Prostate gland (tissue), 2 donors: ENCODE measurements around the gene RGL1. TPM values are rescaled to one million over a fixed set of nuclear protein-coding genes. Genes with fewer than 3 reads are reported as not detected.
"Not testable (repeated sequence)": the region's sequence is repeated elsewhere in the genome, so short reads cannot be mapped to it uniquely, and the experiment has no call there.

ENCODE experiments used
- DNase-seq: peaks from one replicate; pipeline ENCODE4 v3.0.0-alpha.2; 2019; ENCODE audit warnings: low spot score
- H3K27ac ChIP-seq, 2 donors: fragments of 200-600 bp; sonication (generic); 2 replicates each; pipeline ENCODE4 v1.5.1; 2017 to 2019
- H3K27me3 ChIP-seq: fragments of 200-600 bp; sonication (generic); replicated peaks from 2 replicates; pipeline ENCODE4 v1.5.1; 2019; ENCODE audit not compliant: insufficient read depth
- H3K36me3 ChIP-seq, 2 donors: fragments of 200-600 bp; sonication (generic); 1 replicate in 1 of 2; 2 replicates in 1 of 2; pipeline versions ENCODE4 v1.5.1 to v1.8.1; 2017 to 2019
- H3K4me1 ChIP-seq: fragments of 200-600 bp; sonication (generic); replicated peaks from 2 replicates; pipeline ENCODE4 v1.5.1; 2019
- H3K4me3 ChIP-seq, 2 donors: fragments of 200-600 bp; sonication (generic); 2 replicates each; pipeline ENCODE4 v1.5.1; 2017 to 2019
- H3K9me3 ChIP-seq: fragments of 200-600 bp; sonication (generic); 2 replicates; pipeline ENCODE4 v1.5.1; 2017
- POLR2A ChIP-seq: fragments of 450-650 bp; IDR thresholded peaks from one replicate; pipeline ENCODE4 v1.6.1; 2016; ENCODE audit warnings: antibody characterized with exemption, mild to moderate bottlenecking
- POLR2AphosphoS5 ChIP-seq: sonication (generic); formaldehyde crosslinking; IDR thresholded peaks from one replicate; pipeline ENCODE4 v1.6.1; 2017; ENCODE audit warnings: antibody characterized with exemption
- WGBS: methylation state at CpG from one replicate; pipeline ENCODE4 v1.1.5; 2018; 5-methylcytosine and 5-hydroxymethylcytosine counted together
- intact Hi-C: fragments of 100-400 bp; cut with DNase I; formaldehyde crosslinking; loops from one replicate; pipeline ENCODE4 v1.14.2; 2022
- total RNA-seq, 2 donors: library from RNA; depleted of rRNA; stranded (reverse); fragments of >200 nt; gene quantifications; one replicate each; pipeline ENCODE4 v1.1.0, GENCODE V29; 2016
- TF ChIP-seq, protein P1 (sequence below), 4 experiments: fragments of 200-600 bp in 2 of 4; fragments of 450-650 bp in 2 of 4; sonication (generic) in 2 of 4; IDR thresholded peaks; 1 replicate in 3 of 4; 2 replicates in 1 of 4; pipeline ENCODE4 v1.5.1; 2016 to 2019; ENCODE audit warnings: antibody characterized with exemption in 4 of 4, mild to moderate bottlenecking in 2 of 4, moderate library complexity in 2 of 4

Gene RGL1
- total RNA-seq, 2 donors from 2014 or later, result 11.1 to 49.6 TPM

DNA sequence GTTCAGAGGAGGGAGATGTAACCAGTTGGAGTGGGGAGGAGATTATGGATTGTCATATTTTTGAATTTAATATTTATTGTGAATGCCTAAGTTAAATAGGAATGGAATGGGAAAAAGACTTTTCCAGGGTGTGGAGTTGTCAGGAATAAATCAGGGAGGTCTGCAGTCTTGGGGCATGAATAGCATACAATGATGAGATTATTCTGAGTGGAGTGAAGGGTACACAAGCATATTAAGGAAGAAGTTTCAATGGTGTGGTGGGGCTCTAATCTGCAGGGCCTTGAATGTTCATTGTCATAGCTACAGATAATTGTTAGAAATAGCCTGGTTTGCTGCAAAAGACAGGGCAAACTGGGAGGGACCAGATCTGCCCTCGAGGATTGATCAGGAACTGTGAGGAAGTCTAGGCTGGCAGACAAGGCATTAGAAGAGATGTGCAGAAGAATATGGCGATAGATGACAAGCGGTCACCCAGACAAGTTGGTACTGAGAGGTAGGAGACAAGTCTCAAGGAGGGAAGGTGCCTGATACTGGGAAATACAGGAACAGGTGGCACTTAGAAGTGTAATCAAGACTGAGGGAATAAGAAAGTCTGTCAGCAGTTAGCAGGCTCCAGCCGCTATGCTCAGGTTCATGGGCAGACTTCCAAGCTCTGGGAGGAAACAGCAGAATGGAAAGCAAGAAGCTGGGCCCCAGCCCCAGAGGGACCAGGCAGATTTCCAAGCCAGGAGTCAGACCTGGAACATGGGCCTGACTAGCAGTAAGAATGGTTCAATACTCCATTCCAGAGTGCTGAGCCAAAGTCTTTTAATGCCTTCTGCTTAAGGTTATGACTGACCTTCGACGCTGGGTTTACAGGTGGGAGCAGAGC lies 20.9 kb upstream of the RGL1 start:
- Histone ChIP-seq H3K9me3 (no peaks in the 10 kb centered on the region), H3K4me3 (no peak overlapping the region), H3K4me1 (no peaks in the 10 kb centered on the region), H3K36me3 (no peaks in the 10 kb centered on the region), H3K27me3 (no peaks in the 10 kb centered on the region), H3K27ac (no peak overlapping the region)
- TF ChIP-seq, protein P1, sequence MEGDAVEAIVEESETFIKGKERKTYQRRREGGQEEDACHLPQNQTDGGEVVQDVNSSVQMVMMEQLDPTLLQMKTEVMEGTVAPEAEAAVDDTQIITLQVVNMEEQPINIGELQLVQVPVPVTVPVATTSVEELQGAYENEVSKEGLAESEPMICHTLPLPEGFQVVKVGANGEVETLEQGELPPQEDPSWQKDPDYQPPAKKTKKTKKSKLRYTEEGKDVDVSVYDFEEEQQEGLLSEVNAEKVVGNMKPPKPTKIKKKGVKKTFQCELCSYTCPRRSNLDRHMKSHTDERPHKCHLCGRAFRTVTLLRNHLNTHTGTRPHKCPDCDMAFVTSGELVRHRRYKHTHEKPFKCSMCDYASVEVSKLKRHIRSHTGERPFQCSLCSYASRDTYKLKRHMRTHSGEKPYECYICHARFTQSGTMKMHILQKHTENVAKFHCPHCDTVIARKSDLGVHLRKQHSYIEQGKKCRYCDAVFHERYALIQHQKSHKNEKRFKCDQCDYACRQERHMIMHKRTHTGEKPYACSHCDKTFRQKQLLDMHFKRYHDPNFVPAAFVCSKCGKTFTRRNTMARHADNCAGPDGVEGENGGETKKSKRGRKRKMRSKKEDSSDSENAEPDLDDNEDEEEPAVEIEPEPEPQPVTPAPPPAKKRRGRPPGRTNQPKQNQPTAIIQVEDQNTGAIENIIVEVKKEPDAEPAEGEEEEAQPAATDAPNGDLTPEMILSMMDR (IDR thresholded peaks at IDR 0.05), result no peak
- TF ChIP-seq POLR2AphosphoS5, result no peak
- TF ChIP-seq POLR2A, result no peak
- WGBS, result 53% methylated on average over 6 of the region's 6 CpGs
- peak; percentile 60 for DNase-seq
- intact Hi-C loops, result no loop called here

DNA sequence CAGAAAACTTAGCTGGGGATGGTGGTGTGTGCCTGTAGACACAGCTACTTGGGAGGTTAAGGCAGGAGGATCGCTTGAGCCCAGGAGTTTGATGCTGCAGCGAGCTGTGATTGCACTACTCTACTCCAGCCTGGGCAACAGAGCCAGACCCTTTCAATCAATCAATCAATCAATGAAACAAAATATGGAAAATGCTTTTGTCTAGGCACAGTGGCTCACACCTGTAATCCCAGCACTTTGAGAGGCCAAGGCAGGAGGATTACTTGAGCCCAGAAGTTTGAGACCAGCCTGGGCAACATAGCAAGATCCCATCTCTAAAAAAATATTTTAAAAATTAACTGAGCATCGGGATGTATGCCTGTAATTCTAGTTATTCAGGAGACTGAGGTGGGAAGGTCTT lies 19.0 kb upstream of the RGL1 start:
- WGBS, result 97% methylated on average over 3 of the region's 3 CpGs
- H3K27ac ChIP-seq, H3K36me3 ChIP-seq, H3K4me1 ChIP-seq, H3K27me3 ChIP-seq, DNase-seq, intact Hi-C loops, H3K4me3 ChIP-seq, H3K9me3 ChIP-seq: not testable (repeated sequence)

DNA sequence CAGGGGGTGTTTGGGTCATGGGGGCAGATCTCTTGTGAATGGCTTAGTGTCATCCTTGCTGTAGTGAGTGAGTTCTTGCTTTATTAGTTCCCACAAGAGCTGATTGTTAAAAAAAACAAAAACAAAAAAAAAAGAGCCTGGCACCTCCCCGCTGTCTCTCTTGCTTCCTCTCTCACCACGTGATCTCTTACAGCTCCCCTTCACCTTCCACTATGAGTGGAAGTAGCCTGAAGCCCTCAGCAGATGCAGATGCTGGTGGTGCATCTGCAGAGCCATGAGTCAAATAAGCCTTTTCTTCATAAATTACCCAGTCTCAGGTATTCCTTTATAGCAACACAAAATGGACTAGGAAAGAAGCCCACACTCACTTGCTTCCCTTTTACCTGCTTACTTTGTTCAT lies 17.2 kb upstream of the RGL1 start:
- Histone ChIP-seq H3K9me3 (no peaks in the 10 kb centered on the region), H3K4me3 (no peak overlapping the region), H3K27me3 (no peaks in the 10 kb centered on the region), H3K4me1 (no peaks in the 10 kb centered on the region), H3K36me3 (no peaks in the 10 kb centered on the region), H3K27ac (no peak overlapping the region)
- no peak for TF ChIP-seq POLR2AphosphoS5
- TF ChIP-seq POLR2A, result no peak
- TF ChIP-seq, protein P1 (IDR thresholded peaks at IDR 0.05), result no peak
- 87% methylated on average over 2 of the region's 2 CpGs for WGBS
- no peak for DNase-seq
- intact Hi-C loops, result no loop called here

DNA sequence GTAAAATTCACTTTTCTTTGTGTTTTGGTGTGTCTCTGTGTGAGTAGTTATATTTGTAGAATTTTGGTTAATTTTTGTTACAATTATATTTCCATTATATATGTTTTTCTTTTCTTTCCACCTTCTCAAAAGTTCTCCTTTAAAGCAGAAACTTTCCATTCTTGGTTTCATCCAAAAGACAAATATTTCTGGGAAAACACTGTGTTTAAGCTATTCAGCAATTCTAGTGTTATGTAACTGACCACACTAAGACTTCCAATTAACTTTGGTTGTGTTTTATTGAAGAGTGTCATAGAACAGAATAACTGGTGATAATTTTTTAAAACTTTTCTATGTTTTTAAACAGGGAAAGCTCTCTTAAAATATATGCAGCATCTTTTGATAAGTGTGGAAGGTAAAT lies 13.6 kb upstream of the RGL1 start:
- no peaks in the 10 kb centered on the region for H3K36me3 ChIP-seq
- no peaks in the 10 kb centered on the region for H3K9me3 ChIP-seq
- H3K27me3 ChIP-seq, result no peaks in the 10 kb centered on the region
- TF ChIP-seq, protein P1 (IDR thresholded peaks at IDR 0.05), result no peak
- TF ChIP-seq POLR2A, result no peak
- no peak for TF ChIP-seq POLR2AphosphoS5
- H3K4me3 ChIP-seq, result no peak overlapping the region
- intact Hi-C loops, result no loop called here
- no peaks in the 10 kb centered on the region for H3K4me1 ChIP-seq
- no peak for DNase-seq
- H3K27ac ChIP-seq, result no peak overlapping the region

DNA sequence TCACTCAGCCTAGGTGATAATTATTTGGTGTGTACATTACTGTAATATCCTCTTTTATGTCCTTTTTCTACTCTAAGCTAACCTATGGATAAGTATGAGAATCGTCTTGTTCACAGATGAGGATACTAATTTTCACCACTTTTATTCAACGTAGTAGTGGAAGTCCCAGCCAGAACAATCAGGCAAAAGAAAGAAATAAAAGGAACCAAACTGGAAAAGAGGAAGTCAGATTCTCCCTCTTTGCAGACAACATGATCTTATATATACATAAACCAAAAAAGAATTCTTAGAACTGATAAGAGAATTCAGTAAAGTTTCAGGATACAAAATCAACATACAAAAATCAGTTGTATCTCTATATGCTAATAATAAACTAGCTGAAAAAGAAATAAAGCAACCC lies 12.6 kb upstream of the RGL1 start:
- TF ChIP-seq, protein P1 (IDR thresholded peaks at IDR 0.05), result no peak
- TF ChIP-seq POLR2AphosphoS5 (no peak), POLR2A (no peak)
- Histone ChIP-seq H3K36me3 (no peaks in the 10 kb centered on the region), H3K4me1 (no peaks in the 10 kb centered on the region), H3K27ac (no peak overlapping the region), H3K9me3 (no peaks in the 10 kb centered on the region), H3K27me3 (no peaks in the 10 kb centered on the region), H3K4me3 (no peak overlapping the region)
- intact Hi-C loops, result no loop called here
- DNase-seq, result no peak
- WGBS, result 92% methylated on average over 2 of the region's 2 CpGs
